Breast epithelium (tissue), 3 donors: ENCODE results near the gene FSTL1.

Experiments
- CTCF ChIP-seq, 3 donors: fragments of 450-650 bp; IDR thresholded peaks; one replicate each; pipeline ENCODE4 v1.5.1; 2016 to 2017; ENCODE audit warnings: antibody characterized with exemption in 3 of 3, mild to moderate bottlenecking in 3 of 3, moderate library complexity in 3 of 3
- POLR2AphosphoS5 ChIP-seq, 3 donors: sonication (generic); formaldehyde crosslinking; IDR thresholded peaks; one replicate each; pipeline ENCODE4 v1.6.1; 2017; ENCODE audit warnings: antibody characterized with exemption in 3 of 3

GRCh38 chr3:120445654-120446053 is 5.1 kb downstream of the FSTL1 start:
- no peak for TF ChIP-seq CTCF (IDR thresholded peaks at IDR 0.05)
- TF ChIP-seq POLR2AphosphoS5 (IDR thresholded peaks at IDR 0.05) = no peak
